HL-60/S4 (cell line): Measurements from ENCODE around the gene ACTR6.
"Not testable (repeated sequence)": the region's sequence is repeated elsewhere in the genome, so short reads cannot be mapped to it uniquely, and the experiment has no call there.

ENCODE experiments used
- in situ Hi-C: fragments of 300-500 bp; cut with MboI; formaldehyde crosslinking; loops from 2 replicates; pipeline ENCODE4 v1.14.3; 2022; ENCODE audit warnings: low sequenced_read_pairs

ACTR6 gene

GRCh38 chr12:100219328-100220109 lies 18.9 kb downstream of the ACTR6 start:
- in situ Hi-C loops: no loop called here

DNA sequence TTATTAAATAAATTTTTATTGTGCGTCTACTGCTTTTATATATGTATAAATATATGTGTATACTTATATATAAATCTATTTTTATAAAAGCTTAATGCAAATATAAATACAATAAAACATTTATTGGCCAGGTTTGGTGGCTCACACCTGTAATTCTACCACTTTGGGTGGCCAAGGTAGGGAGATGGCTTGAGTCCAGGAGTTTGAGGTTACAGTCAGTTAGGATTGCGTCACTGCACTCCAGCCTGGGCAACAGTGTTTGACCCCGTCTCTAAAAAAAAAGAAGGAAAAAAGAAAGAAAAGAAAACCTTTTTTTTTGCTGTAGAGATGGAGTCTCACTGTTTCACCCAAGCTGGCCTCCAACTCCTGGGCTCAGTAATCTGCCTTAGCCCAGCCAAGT lies 20.9 kb downstream of the ACTR6 start:
- in situ Hi-C loops: no loop called here

GRCh38 chr12:100222173-100222572 lies 21.6 kb downstream of the ACTR6 start:
- in situ Hi-C loops: not testable (repeated sequence)

DNA sequence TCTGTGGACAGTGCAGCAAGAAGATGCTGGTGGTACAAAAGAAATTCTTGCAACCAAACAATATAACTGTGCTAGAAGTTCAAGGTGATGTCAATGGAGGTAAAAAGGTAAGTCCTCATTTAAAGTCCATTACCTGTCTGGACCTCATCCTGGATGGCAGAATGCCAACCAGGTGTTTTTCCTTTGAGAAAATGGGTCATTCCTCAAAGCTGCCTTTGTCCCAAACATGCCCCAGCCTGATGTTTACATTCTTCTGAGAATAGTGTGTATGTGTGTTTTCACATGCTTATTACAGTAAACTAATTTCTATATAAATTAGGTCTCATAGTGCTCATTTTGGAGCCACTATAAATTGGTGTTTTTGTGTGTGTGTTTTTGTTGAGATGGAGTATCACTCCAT lies 24.9 kb downstream of the ACTR6 start:
- in situ Hi-C loops: loop anchor here (25.0 kb wide), 1 partner anchor 337 kb away; the partner anchor contains the start of gene GAS2L3

DNA sequence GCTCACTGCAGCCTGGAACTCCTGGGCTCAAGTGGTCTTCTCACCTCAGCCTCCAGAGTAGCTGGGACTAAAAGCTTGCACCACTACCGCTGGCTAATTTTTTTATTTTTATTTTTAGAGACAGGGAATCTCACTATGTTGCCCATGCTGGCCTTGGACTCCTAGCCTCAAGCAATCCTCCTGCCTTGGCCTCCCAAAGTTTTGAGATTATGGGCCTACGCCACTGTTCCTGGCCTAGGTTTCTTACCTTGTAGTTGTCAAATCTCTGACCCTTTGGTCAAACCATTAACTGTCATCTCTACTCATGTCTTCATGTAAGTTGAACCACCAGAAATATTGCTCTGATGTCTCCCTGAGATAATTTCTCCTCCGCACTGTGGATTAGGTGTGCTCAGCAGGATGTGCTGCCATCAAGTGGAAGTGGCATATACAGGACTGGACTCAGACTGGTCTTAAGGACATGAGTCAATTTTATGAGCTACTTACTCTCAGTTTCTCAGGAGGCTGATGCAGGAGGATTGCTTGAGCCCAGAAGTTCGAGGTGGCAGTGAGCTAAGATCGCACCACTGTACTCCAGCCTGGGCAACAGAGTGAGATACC lies 28.5 kb downstream of the ACTR6 start:
- in situ Hi-C loops: loop anchor here (25.0 kb wide), 1 partner anchor 333 kb away; the partner anchor contains the start of gene GAS2L3

DNA sequence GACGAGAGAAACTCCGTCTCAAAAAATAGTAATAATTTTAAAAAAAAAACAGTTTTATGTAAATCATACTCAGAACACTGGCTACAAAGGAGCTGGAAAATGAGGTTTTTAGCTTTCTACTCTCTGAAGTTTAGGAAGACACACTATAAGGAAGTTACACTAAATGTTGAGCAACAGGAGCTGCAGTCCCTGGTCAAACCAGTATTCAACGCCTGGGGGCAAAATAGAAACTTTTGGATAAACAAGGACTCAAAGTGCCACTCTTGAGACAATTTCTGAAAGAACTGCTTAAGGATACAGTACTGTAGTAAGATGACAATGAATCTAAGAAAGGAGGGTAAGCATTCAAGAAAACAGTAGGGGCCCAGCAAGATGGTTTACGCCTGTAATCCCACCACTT lies 29.3 kb downstream of the ACTR6 start:
- in situ Hi-C loops: loop anchor here (10.0 to 25.0 kb wide), 2 partner anchors 175 to 332 kb away; partner anchors contain the start of gene GAS2L3

DNA sequence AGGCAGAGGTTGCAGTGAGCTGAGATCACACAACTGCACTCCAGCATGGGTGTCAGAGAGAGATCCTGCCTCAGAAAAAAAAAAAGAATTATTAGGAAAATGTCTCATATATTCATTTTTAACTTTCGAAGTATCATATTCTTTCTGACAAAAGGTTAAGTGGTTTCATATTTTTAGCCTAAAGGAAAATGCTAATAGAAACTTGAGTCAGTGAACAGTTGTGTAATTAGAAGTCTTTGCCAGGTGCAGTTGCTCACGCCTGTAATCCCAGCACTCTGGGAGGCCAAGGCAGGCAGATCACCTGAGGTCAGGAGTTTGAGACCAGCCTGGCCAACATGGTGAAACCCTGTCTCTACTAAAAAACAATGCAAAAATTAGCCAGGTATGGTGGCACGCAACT lies 31.3 kb downstream of the ACTR6 start:
- in situ Hi-C loops: loop anchor here (10.0 to 25.0 kb wide), 2 partner anchors 173 to 330 kb away; partner anchors contain the start of gene GAS2L3

DNA sequence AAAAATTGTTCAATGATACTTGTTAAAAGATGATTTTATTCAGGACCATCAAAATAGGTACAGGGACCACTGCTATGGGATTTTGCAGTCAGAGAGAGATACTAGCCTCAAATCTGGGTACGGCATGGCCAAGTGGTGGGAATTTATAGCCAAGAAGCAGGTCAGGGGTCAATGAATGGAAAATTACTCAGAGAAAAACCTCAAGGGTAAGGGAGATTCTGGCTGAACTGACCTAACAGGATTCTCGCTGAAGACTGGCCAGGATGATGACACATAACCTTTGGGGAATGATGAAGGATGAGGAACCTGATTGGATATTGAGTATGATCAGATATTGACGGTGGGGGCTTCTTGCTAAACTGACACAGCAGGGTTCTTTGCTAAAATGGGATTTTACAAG lies 33.6 kb downstream of the ACTR6 start:
- in situ Hi-C loops: loop anchor here (10.0 to 25.0 kb wide), 2 partner anchors 171 to 328 kb away; partner anchors contain the start of gene GAS2L3

DNA sequence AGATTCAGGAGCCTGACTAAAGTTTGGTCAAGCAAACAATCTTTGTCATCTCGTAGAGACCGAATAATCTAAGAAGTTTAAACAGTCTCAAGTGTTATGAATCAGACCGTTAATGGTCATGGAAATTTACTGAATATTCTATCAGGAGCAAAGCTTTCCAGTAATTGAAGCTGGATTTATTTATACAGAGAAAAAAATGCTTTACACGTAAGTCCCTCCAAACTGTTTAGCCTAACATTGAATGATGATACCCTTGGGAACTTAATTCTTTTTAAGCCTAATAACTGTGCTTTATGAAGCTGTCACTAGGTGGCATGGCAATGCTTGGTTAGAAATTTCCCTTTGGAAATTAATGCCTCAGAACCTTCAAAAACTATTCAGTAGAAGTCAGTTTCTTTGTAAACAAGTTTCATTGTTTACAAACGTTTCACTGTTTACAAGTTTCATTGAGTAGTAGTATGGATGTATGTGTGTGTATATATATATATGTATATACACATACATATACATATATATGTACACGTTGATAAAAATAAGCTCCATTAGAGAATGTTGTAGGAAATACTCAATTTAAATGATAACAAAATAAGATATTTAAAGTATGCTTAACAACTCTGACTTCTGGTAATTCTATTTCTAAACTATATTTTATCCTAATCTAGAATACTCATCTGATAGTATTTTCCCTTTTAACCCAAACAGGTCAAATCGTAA lies 34.1 kb downstream of the ACTR6 start:
- in situ Hi-C loops: loop anchor here (10.0 to 25.0 kb wide), 2 partner anchors 170 to 328 kb away; partner anchors contain the start of gene GAS2L3

DNA sequence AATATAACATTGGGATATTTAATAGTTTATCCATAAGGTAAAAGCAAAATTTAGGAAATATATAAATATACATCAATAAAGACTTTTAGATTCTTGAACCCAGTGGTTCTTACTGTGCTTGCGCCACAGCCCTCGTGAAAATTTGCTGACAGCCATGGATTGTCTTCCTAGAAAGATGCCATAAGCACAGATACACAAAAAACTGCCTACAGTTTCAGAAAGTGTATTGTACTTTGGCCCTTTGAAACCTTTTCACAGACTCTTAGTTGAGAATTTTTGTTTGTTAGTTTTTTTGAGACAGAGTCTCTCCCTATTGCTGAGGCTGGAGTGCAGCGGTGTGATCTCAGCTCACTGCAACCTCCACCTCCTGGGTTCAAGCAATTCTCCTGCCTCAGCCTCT lies 38.2 kb downstream of the ACTR6 start:
- in situ Hi-C loops: loop anchor here (10.0 to 25.0 kb wide), 2 partner anchors 166 to 324 kb away; partner anchors contain the start of gene GAS2L3

GRCh38 chr12:100239589-100239988 lies 39.0 kb downstream of the ACTR6 start:
- in situ Hi-C loops: loop anchor here (10.0 to 25.0 kb wide), 2 partner anchors 165 to 323 kb away; partner anchors contain the start of gene GAS2L3

- in situ Hi-C loops: loop anchor here (25.0 kb wide), 1 partner anchor 319 kb away; the partner anchor contains the start of gene GAS2L3
These were observed 42.5 kb downstream of the ACTR6 start for GRCh38 chr12:100243137-100243536.

DNA sequence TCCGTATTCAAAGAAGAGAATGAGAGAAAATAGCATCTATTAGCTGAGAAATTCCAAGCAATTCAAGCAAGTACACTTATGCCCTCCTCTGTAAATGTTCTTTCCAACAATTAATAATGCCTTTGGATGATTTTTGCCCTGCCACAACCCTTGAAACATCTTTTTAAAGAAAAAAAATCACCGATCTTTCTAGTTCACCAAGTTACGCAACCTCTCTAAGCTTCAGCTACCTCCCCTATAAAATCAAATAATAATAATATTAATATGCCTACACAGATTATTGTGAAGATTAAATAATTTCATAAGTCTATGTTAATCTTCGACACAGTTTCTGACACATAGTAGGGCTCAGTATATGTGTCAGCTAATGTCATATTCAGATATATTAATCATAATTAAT lies 47.1 kb downstream of the ACTR6 start:
- in situ Hi-C loops: loop anchor here (25.0 kb wide), 1 partner anchor 315 kb away; the partner anchor contains the start of gene GAS2L3

GRCh38 chr12:100248886-100249285 lies 48.3 kb downstream of the ACTR6 start:
- in situ Hi-C loops: loop anchor here (25.0 kb wide), 1 partner anchor 313 kb away; the partner anchor contains the start of gene GAS2L3

DNA sequence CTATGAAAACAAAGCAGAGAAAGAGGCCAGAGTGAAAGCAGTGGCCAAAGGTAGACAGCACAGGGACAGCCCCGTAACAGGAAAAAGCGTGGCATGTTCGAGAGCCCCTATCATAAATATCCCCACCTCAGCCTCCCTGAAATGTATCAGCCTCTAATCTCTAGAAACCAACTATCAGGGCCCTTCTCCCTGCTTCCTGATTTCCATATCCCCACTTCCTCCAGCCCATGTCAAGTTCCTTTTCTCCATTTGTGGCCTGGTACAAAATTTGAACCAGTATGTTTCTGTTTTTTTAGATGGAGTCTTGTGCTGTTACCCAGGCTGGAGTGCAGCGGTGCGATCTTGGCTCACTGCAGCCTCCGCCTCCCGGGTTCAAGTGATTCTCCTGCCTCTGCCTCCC lies 49.3 kb downstream of the ACTR6 start:
- in situ Hi-C loops: loop anchor here (25.0 kb wide), 1 partner anchor 312 kb away; the partner anchor contains the start of gene GAS2L3

DNA sequence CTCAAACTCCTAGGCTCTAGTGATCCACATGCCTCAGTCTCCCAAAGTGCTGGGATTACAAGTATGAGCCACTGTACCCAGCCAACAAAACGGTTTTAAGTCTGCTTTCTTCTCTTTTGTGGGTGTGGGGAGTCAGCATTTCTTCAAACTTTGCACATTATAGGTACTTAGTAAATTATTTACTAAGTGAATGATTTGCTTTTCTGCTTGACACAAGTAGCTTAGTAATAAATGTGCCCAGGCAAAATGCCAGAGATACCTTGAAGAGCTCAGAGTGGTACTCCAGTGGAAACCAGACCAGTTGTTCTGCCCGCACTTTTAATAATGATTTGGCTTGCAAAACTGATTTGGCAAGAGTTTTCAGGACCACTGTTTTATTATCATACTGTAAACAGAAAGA lies 51.3 kb downstream of the ACTR6 start:
- in situ Hi-C loops: no loop called here

DNA sequence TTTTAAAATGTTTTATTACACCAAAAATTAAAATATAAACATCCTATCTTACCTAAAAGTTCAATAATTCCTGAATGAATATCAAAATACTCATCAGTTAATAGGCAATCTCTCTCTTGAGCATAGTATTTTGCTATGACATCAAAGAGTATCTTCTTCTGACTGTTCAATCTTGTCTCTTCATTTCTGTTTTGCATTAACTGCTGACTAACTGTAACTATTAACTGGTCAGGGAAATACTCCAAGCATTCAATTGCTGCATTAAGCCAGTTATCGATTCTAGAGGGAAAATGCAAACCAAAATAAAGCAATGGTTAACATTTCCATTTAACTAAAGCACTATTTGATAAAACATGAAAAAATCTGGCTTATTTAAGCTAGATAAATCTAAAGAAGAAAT lies 52.8 kb downstream of the ACTR6 start:
- in situ Hi-C loops: no loop called here

GRCh38 chr12:100254876-100255275 lies 54.3 kb downstream of the ACTR6 start:
- in situ Hi-C loops: no loop called here

- in situ Hi-C loops: no loop called here
These were observed 57.5 kb downstream of the ACTR6 start for GRCh38 chr12:100258127-100258526.

GRCh38 chr12:100263131-100263530 lies 62.5 kb downstream of the ACTR6 start:
- in situ Hi-C loops: no loop called here

- in situ Hi-C loops: not testable (repeated sequence)
These were observed 64.5 kb downstream of the ACTR6 start for GRCh38 chr12:100265107-100265506.
